ENCODE measurements around the gene RAD23B. TPM values are rescaled to one million over a fixed set of nuclear protein-coding genes. Genes with fewer than 3 reads are reported as not detected.

The RAD23B gene
- 87.4 to 105 TPM (median 103 TPM) in 5 replicates for total RNA-seq (2022; extraction: Qiagen RNA extraction)

DNA sequence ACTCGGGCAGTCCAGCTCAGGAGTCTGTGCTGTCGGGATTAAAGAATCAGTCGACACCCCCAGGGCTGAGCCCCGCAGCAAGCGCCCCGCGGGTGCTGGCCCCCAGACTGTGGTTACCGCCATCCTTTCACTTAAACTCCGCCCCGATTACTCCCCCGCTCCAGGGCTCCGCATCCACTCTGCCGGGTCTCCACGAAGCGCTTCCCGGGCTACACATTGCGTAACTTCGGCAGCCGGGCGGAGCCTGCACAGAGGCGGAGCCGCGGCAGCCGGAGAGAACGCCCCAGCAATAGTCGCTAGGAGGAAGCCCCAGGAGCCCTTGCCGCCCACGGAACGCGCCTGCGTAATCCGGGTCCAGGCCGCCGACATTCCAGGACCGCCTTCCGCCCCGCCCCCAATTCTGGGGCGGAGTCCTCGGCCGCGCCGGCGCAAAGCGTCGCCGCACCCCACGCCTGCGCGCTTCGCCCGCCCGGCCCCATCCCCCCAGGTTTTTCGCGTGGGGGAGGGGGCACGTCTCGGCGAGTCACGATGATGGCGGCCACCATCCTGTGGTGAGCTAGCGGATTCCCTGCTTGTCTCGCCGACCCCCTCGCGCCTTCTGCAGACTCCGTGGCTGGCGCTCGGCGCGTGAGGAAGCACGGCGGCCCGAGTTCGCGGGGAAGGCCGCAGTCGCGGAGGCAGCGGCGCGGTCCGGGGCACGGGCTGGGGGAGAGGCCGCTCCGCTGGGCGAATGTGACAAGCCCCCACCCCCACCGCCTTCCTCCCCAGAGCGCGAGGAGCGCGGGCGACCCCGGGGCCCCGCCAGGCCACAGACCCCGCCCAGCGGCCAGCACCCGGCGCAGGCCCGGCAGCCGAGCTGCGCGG is at the start of gene RAD23B:
TSS of gene RAD23B (plus strand) at position 521 of the 864 bp plus-strand sequence. CDS start 351 bp downstream, outside the sequence.

Other genes starting within 250 kb of the RAD23B start
- gene KLF4, start 206.5 kb downstream of the RAD23B start, total RNA-seq (2022; extraction: Qiagen RNA extraction), result 31.7 to 39.9 TPM (median 36.2 TPM) in 5 replicates

Measured in A549 treated with AZD2906 at 1 μM for 4 hours (cell line).